ENCODE results near the gene TBRG1. TPM values are rescaled to one million over a fixed set of nuclear protein-coding genes. Genes with fewer than 3 reads are reported as not detected.

Gene TBRG1
- total RNA-seq, 1 experiment from 2014 or later: 11.1 TPM

GRCh38 chr11:124658986-124659385 is 36.3 kb downstream of the TBRG1 start:
- DNase-seq (ENCODE audit: low read depth): no peak

- no peak for DNase-seq (ENCODE audit: low read depth)
Observed at GRCh38 chr11:124661553-124661952, 38.9 kb downstream of the TBRG1 start.

DNA sequence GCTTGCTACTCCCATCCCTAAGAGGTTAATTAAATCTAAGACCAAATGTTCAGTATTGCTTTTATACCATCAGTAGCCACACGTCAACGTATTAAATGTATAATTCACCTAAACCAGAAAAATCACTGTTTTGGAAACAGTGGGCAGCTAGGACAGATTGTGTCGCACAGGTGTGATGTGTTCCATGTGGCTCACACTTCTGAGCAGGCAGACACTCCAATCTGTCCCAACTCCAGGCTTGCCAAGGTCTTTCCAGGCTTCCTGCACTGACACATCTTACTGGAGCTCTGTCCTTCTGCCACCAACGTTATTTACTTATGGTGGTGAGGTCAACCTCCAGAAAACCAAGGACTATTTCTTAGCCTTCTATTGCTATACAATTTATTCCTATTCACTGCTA is 39.4 kb downstream of the TBRG1 start:
- DNase-seq (ENCODE audit: low read depth): no peak

- no peak for DNase-seq (ENCODE audit: low read depth)
Observed at GRCh38 chr11:124663861-124664260, 41.2 kb downstream of the TBRG1 start.

GRCh38 chr11:124667601-124668000 is 44.9 kb downstream of the TBRG1 start:
- DNase-seq (ENCODE audit: low read depth): no peak

DNA sequence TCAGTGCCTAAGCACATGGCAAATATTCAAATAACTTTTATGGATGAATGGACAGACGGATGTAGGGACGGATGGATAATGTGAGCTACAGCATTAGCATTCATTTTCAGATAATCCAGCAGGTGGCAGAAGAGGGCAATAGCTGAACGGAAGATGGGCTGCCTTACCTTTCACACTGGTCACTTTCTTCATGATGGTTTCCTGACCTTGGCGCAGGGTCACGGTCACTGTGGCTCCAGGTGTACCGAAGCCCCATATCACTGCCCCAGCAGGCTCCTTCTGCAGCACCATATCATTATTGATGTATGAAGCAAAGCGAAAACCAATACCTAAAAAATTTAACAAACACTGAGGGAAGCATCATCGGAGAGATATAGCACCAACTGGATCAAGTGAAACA is 46.5 kb downstream of the TBRG1 start:
- peak; percentile 51 for DNase-seq (ENCODE audit: low read depth)

GRCh38 chr11:124670732-124671131 is 48.1 kb downstream of the TBRG1 start:
- DNase-seq (ENCODE audit: low read depth): peak; percentile 5

DNA sequence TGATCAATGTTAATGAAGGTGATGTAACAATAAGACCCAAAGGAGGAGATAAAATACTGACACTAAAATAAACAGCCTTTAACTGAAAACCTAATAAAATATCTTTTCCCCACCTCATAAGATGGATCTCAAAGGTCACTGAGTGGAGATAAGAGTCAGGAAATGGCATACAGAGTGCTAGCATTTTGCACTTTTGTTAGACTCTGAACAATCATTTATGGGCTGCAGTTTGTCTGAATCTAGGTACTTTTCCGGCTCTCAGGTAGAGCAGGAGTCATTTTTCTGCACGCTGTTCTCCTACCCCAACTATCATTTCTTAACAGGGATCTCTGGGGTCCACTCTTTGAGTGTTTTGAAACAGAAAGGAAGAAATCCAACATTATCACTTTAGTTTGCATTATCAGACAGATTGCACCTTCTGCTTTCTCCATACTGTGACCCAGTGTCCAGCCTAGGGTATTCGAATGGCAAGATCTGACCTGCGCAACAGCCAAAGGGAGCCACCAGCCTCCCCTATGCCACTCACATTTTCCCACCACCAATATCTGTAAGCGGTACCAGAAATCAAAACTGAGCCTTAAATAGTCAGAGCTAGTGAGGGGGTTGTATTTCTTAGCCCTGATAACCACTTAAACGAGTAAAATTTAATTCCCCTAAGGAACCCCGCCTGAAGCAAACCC is 50.0 kb downstream of the TBRG1 start:
- no peak for DNase-seq (ENCODE audit: low read depth)

GRCh38 chr11:124673333-124674167 is 50.9 kb downstream of the TBRG1 start, which contains the start of the genes SIAE and SPA17:
Gene SIAE, minus strand, starts transcription at chr11:124673739. Its CDS starts 31 bp downstream, at chr11:124673708.
Gene SPA17, plus strand, starts transcription at chr11:124673904. Its CDS starts 1,361 bp downstream, at chr11:124675265.
- peak; percentile 92 for DNase-seq (ENCODE audit: low read depth)

DNA sequence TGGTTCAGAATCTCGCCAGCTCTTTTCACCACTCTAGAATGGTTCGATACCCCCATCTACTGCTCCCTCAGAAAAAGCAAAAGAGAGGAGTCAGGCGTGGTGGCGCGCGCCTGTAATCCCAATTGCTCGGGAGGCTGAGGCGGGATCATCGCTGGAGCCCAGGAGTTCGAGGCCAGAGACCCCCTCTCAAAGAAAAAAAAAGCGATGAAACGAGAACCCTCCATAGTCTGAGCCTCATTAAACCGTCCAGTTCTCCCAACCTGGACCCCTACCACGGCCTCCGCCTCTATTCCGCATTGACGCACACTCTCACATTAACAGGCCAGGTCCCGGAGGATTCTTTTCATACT is 51.5 kb downstream of the TBRG1 start:
- DNase-seq (ENCODE audit: low read depth): no peak

DNA sequence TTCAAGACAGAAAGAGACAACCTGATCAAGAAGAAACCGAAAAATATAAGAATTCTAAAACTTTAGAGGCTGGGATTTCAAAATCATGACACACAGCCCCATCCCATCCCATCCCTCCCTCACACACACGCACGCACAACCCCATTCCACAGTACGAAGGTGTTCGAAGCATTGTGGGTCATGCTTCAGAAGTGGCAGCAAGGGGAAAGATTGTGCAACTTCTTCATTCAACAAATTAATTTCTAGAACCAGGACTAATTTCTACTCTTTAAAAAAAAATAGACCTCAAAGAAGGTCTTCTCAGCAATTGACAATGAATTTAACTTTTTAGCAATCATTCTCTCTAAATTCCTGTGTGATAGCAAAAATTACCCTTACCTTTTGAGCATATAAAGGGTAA is 51.9 kb downstream of the TBRG1 start:
- no peak for DNase-seq (ENCODE audit: low read depth)

DNA sequence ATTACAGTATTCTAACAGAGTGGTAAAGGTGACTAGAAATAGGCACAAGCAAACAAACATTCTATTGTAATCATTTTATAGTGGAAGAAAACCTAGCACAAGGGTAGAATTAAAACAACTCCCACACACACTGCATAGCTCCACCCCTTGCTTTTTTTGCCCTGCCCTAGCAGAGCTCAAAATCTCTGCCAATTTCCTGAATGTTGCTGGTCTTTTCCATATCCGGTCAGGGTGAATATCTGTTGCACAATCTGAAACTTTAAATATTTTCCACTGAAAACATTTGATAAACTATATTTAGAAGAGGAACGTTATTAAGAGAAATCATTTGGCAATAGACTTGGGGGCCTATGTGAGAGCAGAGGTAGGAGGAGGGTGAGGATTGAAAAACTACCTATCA is 53.7 kb downstream of the TBRG1 start:
- no peak for DNase-seq (ENCODE audit: low read depth)

- no peak for DNase-seq (ENCODE audit: low read depth)
Observed at GRCh38 chr11:124678416-124678815, 55.8 kb downstream of the TBRG1 start.

GRCh38 chr11:124681421-124681820 is 58.8 kb downstream of the TBRG1 start:
- no peak for DNase-seq (ENCODE audit: low read depth)

GRCh38 chr11:124682443-124682842 is 59.8 kb downstream of the TBRG1 start:
- DNase-seq (ENCODE audit: low read depth): no peak

Other genes starting within 250 kb of the TBRG1 start
- gene OR8B2, start 238.4 kb upstream of the TBRG1 start, total RNA-seq (2014; rRNA removed; shearing (Covaris generic)): not detected in 2 replicates
- not detected in 2 replicates for gene OR8B3, start 223.8 kb upstream of the TBRG1 start, total RNA-seq (2014; rRNA removed; shearing (Covaris generic))
- not detected in 2 replicates for gene OR8B4, start 198.0 kb upstream of the TBRG1 start, total RNA-seq (2014; rRNA removed; shearing (Covaris generic))
- gene OR8B8, start 177.2 kb upstream of the TBRG1 start, total RNA-seq (2014; rRNA removed; shearing (Covaris generic)): not detected in 2 replicates
- not detected in 2 replicates for gene OR8B12, start 79.2 kb upstream of the TBRG1 start, total RNA-seq (2014; rRNA removed; shearing (Covaris generic))
- gene OR8A1, start 52.9 kb upstream of the TBRG1 start, total RNA-seq (2014; rRNA removed; shearing (Covaris generic)): not detected in 2 replicates
- not detected in 2 replicates for gene PANX3, start 11.4 kb upstream of the TBRG1 start, total RNA-seq (2014; rRNA removed; shearing (Covaris generic))
- gene SIAE, start 50.9 kb downstream of the TBRG1 start, total RNA-seq (2014; rRNA removed; shearing (Covaris generic)): 3.7 and 4.1 TPM in 2 replicates
- 30.5 and 50.9 TPM in 2 replicates for gene SPA17, start 51.0 kb downstream of the TBRG1 start, total RNA-seq (2014; rRNA removed; shearing (Covaris generic))
- gene NRGN, start 117.1 kb downstream of the TBRG1 start, total RNA-seq (2014; rRNA removed; shearing (Covaris generic)): 2.7 and 3.4 TPM in 2 replicates
- gene VSIG2, start 129.4 kb downstream of the TBRG1 start, total RNA-seq (2014; rRNA removed; shearing (Covaris generic)): not detected in 2 replicates
- gene ESAM, start 139.4 kb downstream of the TBRG1 start, total RNA-seq (2014; rRNA removed; shearing (Covaris generic)): 0.15 and 0.34 TPM in 2 replicates
- gene MSANTD2, start 177.5 kb downstream of the TBRG1 start, total RNA-seq (2014; rRNA removed; shearing (Covaris generic)): 15.9 and 23.5 TPM in 2 replicates
- gene ROBO3, start 242.6 kb downstream of the TBRG1 start, total RNA-seq (2014; rRNA removed; shearing (Covaris generic)): 5.4 and 16.2 TPM in 2 replicates